Measurements from ENCODE around the gene KIF3C. TPM values are rescaled to one million over a fixed set of nuclear protein-coding genes. Genes with fewer than 3 reads are reported as not detected.

The KIF3C gene
- total RNA-seq, 2 donors from 2014 or later = 8.7 to 18.8 TPM

DNA sequence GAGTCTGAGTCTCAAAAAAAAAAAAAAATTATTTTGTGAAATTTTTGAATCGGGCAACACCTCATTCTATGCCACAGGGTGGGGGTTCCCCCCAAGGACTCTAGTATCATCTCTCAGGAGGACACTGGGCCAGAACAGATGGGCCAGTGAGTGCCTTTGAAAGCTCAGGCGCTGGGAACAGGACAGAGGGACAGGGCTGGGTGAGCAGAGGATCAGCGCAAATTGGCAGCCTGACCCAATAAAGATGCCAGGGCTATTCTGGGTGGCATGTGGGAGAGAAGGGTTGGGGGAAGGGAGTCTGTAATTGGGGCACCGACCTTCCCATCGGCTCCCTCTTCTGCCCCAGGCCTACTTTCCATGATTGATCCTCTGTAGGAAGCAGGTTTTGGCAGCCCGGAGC, 44.0 kb downstream of the KIF3C start:
- Histone ChIP-seq H3K4me1 (ENCODE audit: control insufficient read depth in 1 of 2, low read depth in 2 of 2) (no peaks in the 10 kb centered on the region), H3K27ac (no peak overlapping the region), H3K27me3 (replicated peaks; ENCODE audit: insufficient read depth) (no peaks in the 10 kb centered on the region), H3K36me3 (peaks cover 6% of the 10 kb centered on the region), H3K4me3 (no peak overlapping the region), H3K9me3 (no peaks in the 10 kb centered on the region)
- no peak for ATAC-seq (ENCODE audit: insufficient number of reproducible peaks, low FRiP score, low read depth)
- DNase-seq (ENCODE audit: low spot score) = no peak
- TF ChIP-seq, protein P1, sequence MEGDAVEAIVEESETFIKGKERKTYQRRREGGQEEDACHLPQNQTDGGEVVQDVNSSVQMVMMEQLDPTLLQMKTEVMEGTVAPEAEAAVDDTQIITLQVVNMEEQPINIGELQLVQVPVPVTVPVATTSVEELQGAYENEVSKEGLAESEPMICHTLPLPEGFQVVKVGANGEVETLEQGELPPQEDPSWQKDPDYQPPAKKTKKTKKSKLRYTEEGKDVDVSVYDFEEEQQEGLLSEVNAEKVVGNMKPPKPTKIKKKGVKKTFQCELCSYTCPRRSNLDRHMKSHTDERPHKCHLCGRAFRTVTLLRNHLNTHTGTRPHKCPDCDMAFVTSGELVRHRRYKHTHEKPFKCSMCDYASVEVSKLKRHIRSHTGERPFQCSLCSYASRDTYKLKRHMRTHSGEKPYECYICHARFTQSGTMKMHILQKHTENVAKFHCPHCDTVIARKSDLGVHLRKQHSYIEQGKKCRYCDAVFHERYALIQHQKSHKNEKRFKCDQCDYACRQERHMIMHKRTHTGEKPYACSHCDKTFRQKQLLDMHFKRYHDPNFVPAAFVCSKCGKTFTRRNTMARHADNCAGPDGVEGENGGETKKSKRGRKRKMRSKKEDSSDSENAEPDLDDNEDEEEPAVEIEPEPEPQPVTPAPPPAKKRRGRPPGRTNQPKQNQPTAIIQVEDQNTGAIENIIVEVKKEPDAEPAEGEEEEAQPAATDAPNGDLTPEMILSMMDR (IDR thresholded peaks at IDR 0.05) = no peak

GRCh38 chr2:25936889-25937545, 45.3 kb downstream of the KIF3C start:
- no peak for ATAC-seq (ENCODE audit: insufficient number of reproducible peaks, low FRiP score, low read depth)

DNA sequence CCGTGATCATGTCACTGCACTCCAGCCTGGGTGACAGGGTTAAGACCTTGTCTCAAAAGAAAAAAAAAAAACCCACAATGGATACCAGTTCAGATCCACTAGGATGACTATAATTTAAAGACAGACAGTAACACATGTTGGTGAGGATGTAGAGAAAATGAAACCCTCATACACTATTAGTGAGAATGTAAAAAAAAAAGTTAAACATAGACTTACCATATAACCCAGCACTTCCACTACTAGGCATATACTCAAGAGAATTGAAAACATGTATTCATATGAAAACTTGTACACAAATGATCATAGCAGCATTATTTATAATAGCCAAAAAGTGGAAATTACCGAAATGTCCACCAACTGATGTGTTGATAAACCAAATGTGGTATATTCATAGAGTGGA, 48.7 kb downstream of the KIF3C start:
- no peak for ATAC-seq (ENCODE audit: insufficient number of reproducible peaks, low FRiP score, low read depth)

More at GRCh38 chr2:25936889-25937545, 45.3 kb downstream of the KIF3C start:
- H3K27ac ChIP-seq = no peak overlapping the region
- DNase-seq (ENCODE audit: low spot score) = no peak
- H3K27me3 ChIP-seq (replicated peaks; ENCODE audit: insufficient read depth) = no peaks in the 10 kb centered on the region
- no peaks in the 10 kb centered on the region for H3K4me1 ChIP-seq (ENCODE audit: control insufficient read depth in 1 of 2, low read depth in 2 of 2)
- no peaks in the 10 kb centered on the region for H3K9me3 ChIP-seq
- no peak overlapping the region for H3K4me3 ChIP-seq
- TF ChIP-seq, protein P1 (IDR thresholded peaks at IDR 0.05) = no peak
- H3K36me3 ChIP-seq = peaks cover 6% of the 10 kb centered on the region

DNA sequence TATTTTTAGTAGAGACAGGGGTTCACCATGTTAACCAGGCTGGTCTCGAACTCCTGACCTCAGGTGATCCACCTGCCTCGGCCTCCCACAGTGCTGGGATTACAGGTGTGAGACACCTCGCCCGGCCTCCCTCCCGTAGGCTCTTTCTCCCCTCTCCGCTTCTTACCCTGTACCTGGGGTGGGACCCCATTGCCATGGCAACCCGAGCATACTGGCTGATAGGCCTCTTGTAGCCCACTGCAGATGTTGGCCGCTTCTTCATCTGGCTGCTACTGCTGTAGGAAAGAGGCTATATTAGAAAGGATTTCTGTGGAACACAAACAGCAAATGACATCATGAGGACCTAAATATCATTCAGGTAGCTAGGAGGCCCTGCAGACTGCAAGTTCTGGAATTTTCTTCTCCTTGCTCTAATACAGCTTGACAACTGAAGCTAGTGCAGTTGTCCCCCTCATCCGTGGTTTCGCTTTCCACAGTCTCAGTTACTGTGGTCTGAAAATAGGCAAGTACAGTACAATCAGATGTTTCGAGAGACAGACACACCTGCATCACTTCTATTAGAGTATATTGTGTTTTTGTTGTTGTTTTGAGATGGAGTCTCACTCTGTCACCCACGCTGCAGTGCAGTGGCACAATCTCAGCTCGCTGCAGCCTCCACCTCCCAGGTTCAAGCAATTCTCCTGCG, 52.4 kb downstream of the KIF3C start:
- Histone ChIP-seq H3K4me3 (no peak overlapping the region), H3K4me1 (ENCODE audit: control insufficient read depth in 1 of 2, low read depth in 2 of 2) (no peaks in the 10 kb centered on the region), H3K36me3 (peaks cover 19% of the 10 kb centered on the region), H3K27me3 (replicated peaks; ENCODE audit: insufficient read depth) (no peaks in the 10 kb centered on the region), H3K9me3 (no peaks in the 10 kb centered on the region), H3K27ac (no peak overlapping the region)
- ATAC-seq (ENCODE audit: insufficient number of reproducible peaks, low FRiP score, low read depth) (no peak), DNase-seq (ENCODE audit: low spot score) (no peak)
- TF ChIP-seq, protein P1 (IDR thresholded peaks at IDR 0.05) = no peak

More for the DNA sequence above, 48.7 kb downstream of the KIF3C start:
- TF ChIP-seq, protein P1 (IDR thresholded peaks at IDR 0.05) = no peak
- Histone ChIP-seq H3K36me3 (peaks cover 12% of the 10 kb centered on the region), H3K4me1 (ENCODE audit: control insufficient read depth in 1 of 2, low read depth in 2 of 2) (no peaks in the 10 kb centered on the region), H3K27ac (no peak overlapping the region), H3K9me3 (no peaks in the 10 kb centered on the region), H3K4me3 (no peak overlapping the region), H3K27me3 (replicated peaks; ENCODE audit: insufficient read depth) (no peaks in the 10 kb centered on the region)
- no peak for DNase-seq (ENCODE audit: low spot score)

DNA sequence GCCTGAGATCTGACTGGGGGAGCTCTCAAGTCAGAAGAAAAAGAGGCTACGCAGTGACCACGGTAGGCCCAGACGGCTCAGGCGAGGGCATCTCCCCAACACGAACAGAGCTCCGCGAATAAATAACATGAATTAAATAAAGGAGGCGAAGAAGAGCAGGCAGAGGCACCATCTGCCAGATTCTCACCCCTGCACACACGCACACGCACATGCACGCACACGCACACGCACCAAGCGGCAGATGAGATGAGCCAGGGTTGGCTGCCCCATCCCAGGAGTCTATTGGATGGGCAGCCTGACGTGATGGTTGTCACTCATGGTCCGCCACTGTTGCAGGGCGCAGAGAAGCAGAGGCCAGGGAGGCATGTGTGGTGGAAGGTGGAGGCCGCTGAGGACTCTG, 53.6 kb downstream of the KIF3C start:
- TF ChIP-seq, protein P1 (IDR thresholded peaks at IDR 0.05) = no peak
- H3K27me3 ChIP-seq (replicated peaks; ENCODE audit: insufficient read depth) = no peaks in the 10 kb centered on the region
- peaks cover 19% of the 10 kb centered on the region for H3K36me3 ChIP-seq
- no peak overlapping the region for H3K27ac ChIP-seq
- no peak overlapping the region for H3K4me3 ChIP-seq
- no peak for ATAC-seq (ENCODE audit: insufficient number of reproducible peaks, low FRiP score, low read depth)
- no peaks in the 10 kb centered on the region for H3K4me1 ChIP-seq (ENCODE audit: control insufficient read depth in 1 of 2, low read depth in 2 of 2)
- no peak for DNase-seq (ENCODE audit: low spot score)
- no peaks in the 10 kb centered on the region for H3K9me3 ChIP-seq

All from thoracic aorta (tissue), 2 donors.